ENCODE results near the gene PARK7.
"Not testable (repeated sequence)": the region's sequence is repeated elsewhere in the genome, so short reads cannot be mapped to it uniquely, and the experiment has no call there.

The PARK7 gene

GRCh38 chr1:7963841-7964240 is 2.3 kb downstream of the PARK7 start:
- not testable (repeated sequence) for H3K14ac ChIP-seq (ENCODE audit: low read length); DNase-seq (ENCODE audit: low spot score); H3K4me2 ChIP-seq (ENCODE audit: insufficient read depth, low read length, poor library complexity, severe bottlenecking); H3K23ac ChIP-seq (ENCODE audit: low read depth, low read length, poor library complexity); H2BK15ac ChIP-seq (ENCODE audit: low read length); H4K8ac ChIP-seq (ENCODE audit: low read depth, low read length); H2AFZ ChIP-seq (ENCODE audit: low read length); H2BK120ac ChIP-seq (ENCODE audit: low read depth, low read length); H3K4ac ChIP-seq (ENCODE audit: low read length); H3K4me3 ChIP-seq (ENCODE audit: low read length in 2 of 2); H2BK12ac ChIP-seq (ENCODE audit: low read length); H2AK5ac ChIP-seq (ENCODE audit: low read depth, low read length); H3K27me3 ChIP-seq (ENCODE audit: control insufficient read depth in 3 of 3, insufficient read depth in 3 of 3, low read depth in 1 of 3, low read length in 3 of 3); H4K91ac ChIP-seq (ENCODE audit: low read depth, low read length, poor library complexity); H3K9ac ChIP-seq (ENCODE audit: low read depth, low read length, poor library complexity); H2BK5ac ChIP-seq (ENCODE audit: low read length); H3K79me1 ChIP-seq (ENCODE audit: low read depth, low read length); H3K4me1 ChIP-seq (ENCODE audit: control insufficient read depth in 2 of 2, insufficient read depth in 1 of 2, low read depth in 1 of 2, low read length in 2 of 2); H3K18ac ChIP-seq (ENCODE audit: low read length); H3K9me3 ChIP-seq (replicated peaks in 1 of 2; ENCODE audit: control insufficient read depth in 2 of 2, insufficient read depth in 1 of 2, low read depth in 1 of 2, low read length in 2 of 2); H3K27ac ChIP-seq (replicated peaks; ENCODE audit: low read length)
- H3K36me3 ChIP-seq (replicated peaks in 1 of 2; ENCODE audit: control insufficient read depth in 2 of 2, insufficient read depth in 2 of 2, low read length in 2 of 2) = peaks cover 21 to 60% of the 10 kb centered on the region in 2 donors
- no CpG with 5 or more reads among the region's 7 CpGs for WGBS, 2 donors (ENCODE audit: extremely low coverage in 2 of 2, insufficient read length in 2 of 2, insufficient replicate concordance in 1 of 2)

- DNase-seq (ENCODE audit: low spot score) = no peak
- no peaks in the 10 kb centered on the region for H3K9me3 ChIP-seq (replicated peaks in 1 of 2; ENCODE audit: control insufficient read depth in 2 of 2, insufficient read depth in 1 of 2, low read depth in 1 of 2, low read length in 2 of 2)
- H3K4me2 ChIP-seq (ENCODE audit: insufficient read depth, low read length, poor library complexity, severe bottlenecking) = no peak overlapping the region
- no peak overlapping the region for H3K9ac ChIP-seq (ENCODE audit: low read depth, low read length, poor library complexity)
- H3K14ac ChIP-seq (ENCODE audit: low read length) = no peak overlapping the region
- H2BK12ac ChIP-seq (ENCODE audit: low read length) = no peak overlapping the region
- no peak overlapping the region for H2BK15ac ChIP-seq (ENCODE audit: low read length)
- peaks cover 7% of the 10 kb centered on the region for H3K79me1 ChIP-seq (ENCODE audit: low read depth, low read length)
- H3K4ac ChIP-seq (ENCODE audit: low read length) = no peak overlapping the region
- H3K27ac ChIP-seq (replicated peaks; ENCODE audit: low read length) = no peak overlapping the region
- H2BK5ac ChIP-seq (ENCODE audit: low read length) = no peak overlapping the region
- H3K4me3 ChIP-seq (ENCODE audit: low read length in 2 of 2) = no peak overlapping the region
- H3K4me1 ChIP-seq (ENCODE audit: control insufficient read depth in 2 of 2, insufficient read depth in 1 of 2, low read depth in 1 of 2, low read length in 2 of 2) = peaks cover 0 to 2% of the 10 kb centered on the region in 2 donors
- H4K91ac ChIP-seq (ENCODE audit: low read depth, low read length, poor library complexity) = no peak overlapping the region
- no peak overlapping the region for H3K18ac ChIP-seq (ENCODE audit: low read length)
- H3K23ac ChIP-seq (ENCODE audit: low read depth, low read length, poor library complexity) = no peak overlapping the region
- peak overlapping the region; percentile 77 for H4K8ac ChIP-seq (ENCODE audit: low read depth, low read length)
- peaks cover 23 to 67% of the 10 kb centered on the region in 2 donors for H3K36me3 ChIP-seq (replicated peaks in 1 of 2; ENCODE audit: control insufficient read depth in 2 of 2, insufficient read depth in 2 of 2, low read length in 2 of 2)
- WGBS, 2 donors (ENCODE audit: extremely low coverage in 2 of 2, insufficient read length in 2 of 2, insufficient replicate concordance in 1 of 2) = no CpG with 5 or more reads among the region's 3 CpGs
- no peak overlapping the region for H2AFZ ChIP-seq (ENCODE audit: low read length)
- no peaks in the 10 kb centered on the region for H3K27me3 ChIP-seq (ENCODE audit: control insufficient read depth in 3 of 3, insufficient read depth in 3 of 3, low read depth in 1 of 3, low read length in 3 of 3)
- H2AK5ac ChIP-seq (ENCODE audit: low read depth, low read length) = no peak overlapping the region
- no peak overlapping the region for H2BK120ac ChIP-seq (ENCODE audit: low read depth, low read length)
Observed at GRCh38 chr1:7964476-7964875, 3.0 kb downstream of the PARK7 start.

- no peaks in the 10 kb centered on the region for H3K27me3 ChIP-seq (ENCODE audit: control insufficient read depth in 3 of 3, insufficient read depth in 3 of 3, low read depth in 1 of 3, low read length in 3 of 3)
- H2AFZ ChIP-seq (ENCODE audit: low read length) = no peak overlapping the region
- H2AK5ac ChIP-seq (ENCODE audit: low read depth, low read length) = no peak overlapping the region
- no peak overlapping the region for H3K23ac ChIP-seq (ENCODE audit: low read depth, low read length, poor library complexity)
- no peaks in the 10 kb centered on the region for H3K9me3 ChIP-seq (replicated peaks in 1 of 2; ENCODE audit: control insufficient read depth in 2 of 2, insufficient read depth in 1 of 2, low read depth in 1 of 2, low read length in 2 of 2)
- no peak overlapping the region for H3K9ac ChIP-seq (ENCODE audit: low read depth, low read length, poor library complexity)
- no CpG with 5 or more reads among the region's 1 CpG for WGBS, 2 donors (ENCODE audit: extremely low coverage in 2 of 2, insufficient read length in 2 of 2, insufficient replicate concordance in 1 of 2)
- H4K91ac ChIP-seq (ENCODE audit: low read depth, low read length, poor library complexity) = no peak overlapping the region
- H3K4ac ChIP-seq (ENCODE audit: low read length) = no peak overlapping the region
- H2BK15ac ChIP-seq (ENCODE audit: low read length) = no peak overlapping the region
- H2BK12ac ChIP-seq (ENCODE audit: low read length) = no peak overlapping the region
- H3K4me3 ChIP-seq (ENCODE audit: low read length in 2 of 2) = no peak overlapping the region
- H3K4me1 ChIP-seq (ENCODE audit: control insufficient read depth in 2 of 2, insufficient read depth in 1 of 2, low read depth in 1 of 2, low read length in 2 of 2) = peaks cover 0 to 2% of the 10 kb centered on the region in 2 donors
- no peak overlapping the region for H3K4me2 ChIP-seq (ENCODE audit: insufficient read depth, low read length, poor library complexity, severe bottlenecking)
- H2BK5ac ChIP-seq (ENCODE audit: low read length) = no peak overlapping the region
- H3K79me1 ChIP-seq (ENCODE audit: low read depth, low read length) = peaks cover 3% of the 10 kb centered on the region
- DNase-seq (ENCODE audit: low spot score) = no peak
- no peak overlapping the region for H3K18ac ChIP-seq (ENCODE audit: low read length)
- no peak overlapping the region for H4K8ac ChIP-seq (ENCODE audit: low read depth, low read length)
- no peak overlapping the region for H2BK120ac ChIP-seq (ENCODE audit: low read depth, low read length)
- H3K36me3 ChIP-seq (replicated peaks in 1 of 2; ENCODE audit: control insufficient read depth in 2 of 2, insufficient read depth in 2 of 2, low read length in 2 of 2) = peaks cover 38 to 91% of the 10 kb centered on the region in 2 donors
- H3K27ac ChIP-seq (replicated peaks; ENCODE audit: low read length) = no peak overlapping the region
- no peak overlapping the region for H3K14ac ChIP-seq (ENCODE audit: low read length)
Observed at GRCh38 chr1:7967196-7967595, 5.7 kb downstream of the PARK7 start.

GRCh38 chr1:7967651-7968050 is 6.1 kb downstream of the PARK7 start:
- Histone ChIP-seq H2AK5ac (ENCODE audit: low read depth, low read length) (no peak overlapping the region), H3K9me3 (replicated peaks in 1 of 2; ENCODE audit: control insufficient read depth in 2 of 2, insufficient read depth in 1 of 2, low read depth in 1 of 2, low read length in 2 of 2) (no peaks in the 10 kb centered on the region), H4K91ac (ENCODE audit: low read depth, low read length, poor library complexity) (no peak overlapping the region), H3K23ac (ENCODE audit: low read depth, low read length, poor library complexity) (no peak overlapping the region), H3K4me1 (ENCODE audit: control insufficient read depth in 2 of 2, insufficient read depth in 1 of 2, low read depth in 1 of 2, low read length in 2 of 2) (no peaks in the 10 kb centered on the region), H2BK5ac (ENCODE audit: low read length) (no peak overlapping the region), H3K4ac (ENCODE audit: low read length) (no peak overlapping the region), H2BK120ac (ENCODE audit: low read depth, low read length) (no peak overlapping the region), H3K36me3 (replicated peaks in 1 of 2; ENCODE audit: control insufficient read depth in 2 of 2, insufficient read depth in 2 of 2, low read length in 2 of 2) (peaks cover 40 to 95% of the 10 kb centered on the region in 2 donors), H3K79me1 (ENCODE audit: low read depth, low read length) (peaks cover 3% of the 10 kb centered on the region), H3K9ac (ENCODE audit: low read depth, low read length, poor library complexity) (no peak overlapping the region), H2BK12ac (ENCODE audit: low read length) (no peak overlapping the region), H2AFZ (ENCODE audit: low read length) (no peak overlapping the region), H3K27ac (replicated peaks; ENCODE audit: low read length) (no peak overlapping the region), H3K4me2 (ENCODE audit: insufficient read depth, low read length, poor library complexity, severe bottlenecking) (no peak overlapping the region), H3K14ac (ENCODE audit: low read length) (no peak overlapping the region), H3K27me3 (ENCODE audit: control insufficient read depth in 3 of 3, insufficient read depth in 3 of 3, low read depth in 1 of 3, low read length in 3 of 3) (no peaks in the 10 kb centered on the region), H4K8ac (ENCODE audit: low read depth, low read length) (no peak overlapping the region), H2BK15ac (ENCODE audit: low read length) (no peak overlapping the region), H3K18ac (ENCODE audit: low read length) (no peak overlapping the region), H3K4me3 (ENCODE audit: low read length in 2 of 2) (no peak overlapping the region)
- no peak for DNase-seq (ENCODE audit: low spot score)
- no CpG with 5 or more reads among the region's 4 CpGs for WGBS, 2 donors (ENCODE audit: extremely low coverage in 2 of 2, insufficient read length in 2 of 2, insufficient replicate concordance in 1 of 2)
